IPS-15b (cell line): ENCODE results near the gene CRPPA.
"Not testable (repeated sequence)": the region's sequence is repeated elsewhere in the genome, so short reads cannot be mapped to it uniquely, and the experiment has no call there.

Experiments used
- H3K27me3 ChIP-seq: one replicate; pipeline ENCODE4 v1.6.1; 2013; ENCODE audit warnings: low read length; ENCODE audit not compliant: control insufficient read depth, insufficient read depth
- H3K36me3 ChIP-seq: one replicate; pipeline ENCODE4 v1.6.1; 2013; ENCODE audit warnings: low read length; ENCODE audit not compliant: control insufficient read depth, insufficient read depth
- H3K4me1 ChIP-seq: one replicate; pipeline ENCODE4 v1.6.1; 2013; ENCODE audit warnings: mild to moderate bottlenecking, low read length; ENCODE audit not compliant: control insufficient read depth, insufficient read depth
- H3K4me3 ChIP-seq: one replicate; pipeline ENCODE4 v1.5.1; 2013; ENCODE audit warnings: low read depth, low read length
- H3K9ac ChIP-seq: one replicate; pipeline ENCODE4 v1.6.1; 2013; ENCODE audit warnings: low read depth, mild to moderate bottlenecking, low read length
- H3K9me3 ChIP-seq: one replicate; pipeline ENCODE4 v1.6.1; 2013; ENCODE audit warnings: mild to moderate bottlenecking, low read length; ENCODE audit not compliant: control insufficient read depth, insufficient read depth

The CRPPA gene

GRCh38 chr7:16392990-16393523 is 28.3 kb downstream of the CRPPA start:
- Histone ChIP-seq H3K27me3 (no peaks in the 10 kb centered on the region), H3K36me3 (no peaks in the 10 kb centered on the region), H3K9ac (no peak overlapping the region), H3K9me3 (peaks cover 15% of the 10 kb centered on the region), H3K4me1 (no peaks in the 10 kb centered on the region), H3K4me3 (no peak overlapping the region)

- H3K9me3 ChIP-seq, H3K4me1 ChIP-seq, H3K4me3 ChIP-seq, H3K36me3 ChIP-seq, H3K9ac ChIP-seq, H3K27me3 ChIP-seq: not testable (repeated sequence)
Measured at GRCh38 chr7:16383786-16384185, 37.6 kb downstream of the CRPPA start.

DNA sequence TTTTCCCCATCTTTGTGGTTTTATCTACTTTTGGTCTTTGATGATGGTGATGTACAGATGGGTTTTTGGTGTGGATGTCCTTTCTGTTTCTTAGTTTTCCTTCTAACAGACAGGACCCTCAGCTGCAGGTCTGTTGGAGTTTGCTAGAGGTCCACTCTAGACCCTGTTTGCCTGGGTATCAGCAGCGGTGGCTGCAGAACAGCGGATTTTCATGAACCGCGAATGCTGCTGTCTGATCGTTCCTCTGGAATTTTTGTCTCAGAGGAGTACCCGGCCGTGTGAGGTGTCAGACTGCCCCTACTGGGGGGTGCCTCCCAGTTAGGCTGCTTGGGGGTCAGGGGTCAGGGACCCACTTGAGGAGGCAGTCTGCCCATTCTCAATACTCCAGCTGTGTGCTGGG is 38.2 kb downstream of the CRPPA start:
- not testable (repeated sequence) for H3K4me1 ChIP-seq, H3K9ac ChIP-seq, H3K27me3 ChIP-seq, H3K4me3 ChIP-seq, H3K36me3 ChIP-seq, H3K9me3 ChIP-seq
